ENCODE data around the gene ICA1L. TPM values are rescaled to one million over a fixed set of nuclear protein-coding genes. Genes with fewer than 3 reads are reported as not detected.

Gene ICA1L
- total RNA-seq, 4 donors from 2014 or later: 12.1 to 35.7 (median 17.5) TPM

GRCh38 chr2:202778217-202778616, 93.3 kb downstream of the ICA1L start:
- Histone ChIP-seq H3K27me3 (no peaks in the 10 kb centered on the region), H3K36me3 (no peaks in the 10 kb centered on the region), H3K4me1 (no peaks in the 10 kb centered on the region), H3K27ac (no peak overlapping the region), H3K4me3 (replicated peaks in 1 of 3) (no peak overlapping the region), H3K9me3 (no peaks in the 10 kb centered on the region)
- WGBS, 2 donors: 86 to 88% methylated on average over 2 of the region's 2 CpGs
- intact Hi-C loops (cut with DNase I): no loop called here
- TF ChIP-seq POLR2A (IDR thresholded peaks at IDR 0.05): no peak
- TF ChIP-seq, protein P1, sequence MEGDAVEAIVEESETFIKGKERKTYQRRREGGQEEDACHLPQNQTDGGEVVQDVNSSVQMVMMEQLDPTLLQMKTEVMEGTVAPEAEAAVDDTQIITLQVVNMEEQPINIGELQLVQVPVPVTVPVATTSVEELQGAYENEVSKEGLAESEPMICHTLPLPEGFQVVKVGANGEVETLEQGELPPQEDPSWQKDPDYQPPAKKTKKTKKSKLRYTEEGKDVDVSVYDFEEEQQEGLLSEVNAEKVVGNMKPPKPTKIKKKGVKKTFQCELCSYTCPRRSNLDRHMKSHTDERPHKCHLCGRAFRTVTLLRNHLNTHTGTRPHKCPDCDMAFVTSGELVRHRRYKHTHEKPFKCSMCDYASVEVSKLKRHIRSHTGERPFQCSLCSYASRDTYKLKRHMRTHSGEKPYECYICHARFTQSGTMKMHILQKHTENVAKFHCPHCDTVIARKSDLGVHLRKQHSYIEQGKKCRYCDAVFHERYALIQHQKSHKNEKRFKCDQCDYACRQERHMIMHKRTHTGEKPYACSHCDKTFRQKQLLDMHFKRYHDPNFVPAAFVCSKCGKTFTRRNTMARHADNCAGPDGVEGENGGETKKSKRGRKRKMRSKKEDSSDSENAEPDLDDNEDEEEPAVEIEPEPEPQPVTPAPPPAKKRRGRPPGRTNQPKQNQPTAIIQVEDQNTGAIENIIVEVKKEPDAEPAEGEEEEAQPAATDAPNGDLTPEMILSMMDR (IDR thresholded peaks at IDR 0.05): no peak
- DNase-seq: no peak

GRCh38 chr2:202774104-202774503, 97.5 kb downstream of the ICA1L start:
- Histone ChIP-seq H3K4me1 (peaks cover 0 to 6% of the 10 kb centered on the region in 2 donors), H3K4me3 (replicated peaks in 1 of 3) (no peak overlapping the region)
- 91 to 92% methylated on average over 37 of the region's 37 CpGs for whole genome bisulfite sequencing, 2 donors

GRCh38 chr2:202773301-202773973, 98.1 kb downstream of the ICA1L start:
- no peaks in the 10 kb centered on the region for H3K27me3 ChIP-seq
- no peak for DNase-seq
- 71 to 81% methylated on average over 6 of the region's 6 CpGs for WGBS, 2 donors
- TF ChIP-seq, protein P1 (IDR thresholded peaks at IDR 0.05): no peak
- TF ChIP-seq POLR2A (IDR thresholded peaks at IDR 0.05): no peak
- H3K36me3 ChIP-seq: no peaks in the 10 kb centered on the region
- no peak overlapping the region for H3K27ac ChIP-seq
- H3K9me3 ChIP-seq: no peaks in the 10 kb centered on the region
- intact Hi-C loops (cut with DNase I): no loop called here
- no peak overlapping the region for H3K4me3 ChIP-seq (replicated peaks in 1 of 3)
- H3K4me1 ChIP-seq: peaks cover 0 to 11% of the 10 kb centered on the region in 2 donors

More at GRCh38 chr2:202774104-202774503, 97.5 kb downstream of the ICA1L start:
- Histone ChIP-seq H3K27ac (no peak overlapping the region), H3K36me3 (no peaks in the 10 kb centered on the region), H3K27me3 (no peaks in the 10 kb centered on the region), H3K9me3 (no peaks in the 10 kb centered on the region)
- intact Hi-C loops (cut with DNase I): no loop called here
- TF ChIP-seq, protein P1 (IDR thresholded peaks at IDR 0.05): no peak
- TF ChIP-seq POLR2A (IDR thresholded peaks at IDR 0.05): no peak
- DNase-seq: no peak

DNA sequence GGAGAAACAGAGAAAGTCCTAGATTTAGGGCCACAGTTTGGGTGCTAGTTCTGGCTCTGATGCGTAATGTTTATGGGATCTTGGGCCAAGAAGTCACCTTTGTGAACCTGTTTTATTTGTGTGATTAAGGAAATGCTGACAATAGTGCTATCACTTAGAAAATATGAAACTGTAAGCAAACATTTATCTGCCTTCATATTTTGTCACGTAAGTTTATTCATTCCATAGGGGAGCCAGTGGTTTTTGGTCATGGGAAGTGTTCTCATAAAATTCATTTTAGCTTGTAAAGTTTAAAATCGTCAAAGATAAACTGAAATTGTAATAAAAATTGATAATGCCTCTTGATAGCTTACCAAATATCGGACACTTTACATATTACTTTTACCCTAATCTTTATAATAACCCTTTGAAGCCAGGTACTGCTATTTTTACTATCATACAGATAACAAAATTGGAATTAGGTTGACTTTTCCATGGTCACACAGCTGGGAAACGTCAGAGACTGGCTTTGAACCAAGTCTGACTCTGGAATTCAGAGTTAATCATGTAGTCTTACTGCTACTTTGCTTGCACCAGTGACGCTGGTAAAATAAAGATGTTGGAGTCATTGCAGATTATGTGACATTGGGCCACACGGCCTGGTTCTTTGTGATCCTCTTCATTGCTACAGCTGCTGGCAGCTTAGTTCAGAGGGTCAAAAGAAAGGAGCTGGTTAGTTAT, 99.7 kb downstream of the ICA1L start:
- intact Hi-C loops (cut with DNase I): no loop called here
- H3K9me3 ChIP-seq: no peaks in the 10 kb centered on the region
- no peak overlapping the region for H3K4me3 ChIP-seq (replicated peaks in 1 of 3)
- peaks cover 0 to 11% of the 10 kb centered on the region in 2 donors for H3K4me1 ChIP-seq
- H3K36me3 ChIP-seq: no peaks in the 10 kb centered on the region
- no peaks in the 10 kb centered on the region for H3K27me3 ChIP-seq
- TF ChIP-seq, protein P1 (IDR thresholded peaks at IDR 0.05): no peak
- no peak for TF ChIP-seq POLR2A (IDR thresholded peaks at IDR 0.05)
- no peak overlapping the region for H3K27ac ChIP-seq
- DNase-seq: no peak
- 89% methylated on average over 7 of the region's 7 CpGs for WGBS, 2 donors

DNA sequence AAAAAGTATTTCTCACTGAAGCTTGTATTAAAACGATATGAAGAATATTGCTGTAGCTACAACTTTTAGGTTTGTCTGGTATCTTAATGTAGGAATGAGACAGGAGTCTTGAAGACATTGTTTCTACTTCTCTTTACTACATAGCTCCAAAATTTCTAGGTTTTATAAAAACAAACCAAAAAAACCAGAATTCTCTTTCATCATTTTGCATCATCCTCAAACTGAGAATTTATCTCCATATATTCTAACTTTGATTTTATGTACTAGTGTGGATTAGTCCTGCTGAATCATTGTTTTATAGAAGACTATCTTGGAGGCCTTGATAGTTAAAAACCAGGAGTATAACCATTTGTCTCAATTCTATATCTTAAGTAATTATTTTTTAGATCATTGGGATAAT, 100.2 kb downstream of the ICA1L start:
- Histone ChIP-seq H3K27me3 (no peaks in the 10 kb centered on the region), H3K4me3 (replicated peaks in 1 of 3) (no peak overlapping the region), H3K36me3 (no peaks in the 10 kb centered on the region), H3K27ac (no peak overlapping the region), H3K9me3 (no peaks in the 10 kb centered on the region), H3K4me1 (peaks cover 0 to 11% of the 10 kb centered on the region in 2 donors)
- DNase-seq: no peak
- 89 to 98% methylated on average over 1 of the region's 1 CpG for WGBS, 2 donors
- intact Hi-C loops (cut with DNase I): no loop called here
- no peak for TF ChIP-seq POLR2A (IDR thresholded peaks at IDR 0.05)
- TF ChIP-seq, protein P1 (IDR thresholded peaks at IDR 0.05): no peak

Measured in thyroid gland (tissue), 4 donors.